Measurements from ENCODE around the gene BORCS8.

BORCS8 gene

DNA sequence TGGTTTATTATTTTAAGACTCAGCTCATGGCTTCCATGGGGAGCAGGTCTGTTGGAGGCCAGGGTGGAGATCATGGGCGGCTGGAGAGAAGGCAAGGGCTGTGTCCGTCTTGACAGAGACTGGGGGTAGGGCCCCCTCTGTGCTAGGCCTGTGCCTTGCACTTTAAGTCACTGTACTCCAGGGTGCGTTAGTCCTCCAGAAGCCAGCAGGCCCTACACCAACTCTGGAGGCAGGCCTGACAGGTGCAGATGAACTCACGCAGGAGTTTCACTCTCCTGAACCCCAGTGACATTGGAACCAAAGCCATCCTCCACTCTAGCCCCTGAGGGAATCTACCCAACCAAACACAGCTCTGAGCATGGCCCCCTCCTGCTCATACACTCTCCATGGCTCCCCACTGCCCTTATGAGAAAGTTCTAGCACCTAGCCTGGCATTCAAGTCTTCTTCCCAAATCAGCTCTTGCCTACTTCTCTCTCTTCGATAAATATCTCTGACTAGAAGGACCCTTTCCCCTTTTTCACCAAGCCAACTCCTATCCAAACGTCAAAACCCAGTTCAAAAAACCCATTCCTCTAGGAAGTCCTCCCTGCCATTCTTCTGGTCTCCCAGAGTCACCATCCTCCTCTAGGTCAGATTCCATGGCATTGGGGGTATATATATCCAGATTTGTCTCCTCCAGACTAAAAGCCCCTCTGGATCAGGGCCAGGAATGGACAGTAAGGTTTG, 37.0 kb downstream of the BORCS8 start:
- TF ChIP-seq, protein P1, sequence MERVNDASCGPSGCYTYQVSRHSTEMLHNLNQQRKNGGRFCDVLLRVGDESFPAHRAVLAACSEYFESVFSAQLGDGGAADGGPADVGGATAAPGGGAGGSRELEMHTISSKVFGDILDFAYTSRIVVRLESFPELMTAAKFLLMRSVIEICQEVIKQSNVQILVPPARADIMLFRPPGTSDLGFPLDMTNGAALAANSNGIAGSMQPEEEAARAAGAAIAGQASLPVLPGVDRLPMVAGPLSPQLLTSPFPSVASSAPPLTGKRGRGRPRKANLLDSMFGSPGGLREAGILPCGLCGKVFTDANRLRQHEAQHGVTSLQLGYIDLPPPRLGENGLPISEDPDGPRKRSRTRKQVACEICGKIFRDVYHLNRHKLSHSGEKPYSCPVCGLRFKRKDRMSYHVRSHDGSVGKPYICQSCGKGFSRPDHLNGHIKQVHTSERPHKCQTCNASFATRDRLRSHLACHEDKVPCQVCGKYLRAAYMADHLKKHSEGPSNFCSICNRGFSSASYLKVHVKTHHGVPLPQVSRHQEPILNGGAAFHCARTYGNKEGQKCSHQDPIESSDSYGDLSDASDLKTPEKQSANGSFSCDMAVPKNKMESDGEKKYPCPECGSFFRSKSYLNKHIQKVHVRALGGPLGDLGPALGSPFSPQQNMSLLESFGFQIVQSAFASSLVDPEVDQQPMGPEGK (CRISPR knock-in tag; IDR thresholded peaks at IDR 0.05; ENCODE audit: borderline replicate concordance): no peak
- peak; percentile 99 for TF ChIP-seq ZFP3 (CRISPR knock-in tag; IDR thresholded peaks at IDR 0.05)
- ATAC-seq: no peak

DNA sequence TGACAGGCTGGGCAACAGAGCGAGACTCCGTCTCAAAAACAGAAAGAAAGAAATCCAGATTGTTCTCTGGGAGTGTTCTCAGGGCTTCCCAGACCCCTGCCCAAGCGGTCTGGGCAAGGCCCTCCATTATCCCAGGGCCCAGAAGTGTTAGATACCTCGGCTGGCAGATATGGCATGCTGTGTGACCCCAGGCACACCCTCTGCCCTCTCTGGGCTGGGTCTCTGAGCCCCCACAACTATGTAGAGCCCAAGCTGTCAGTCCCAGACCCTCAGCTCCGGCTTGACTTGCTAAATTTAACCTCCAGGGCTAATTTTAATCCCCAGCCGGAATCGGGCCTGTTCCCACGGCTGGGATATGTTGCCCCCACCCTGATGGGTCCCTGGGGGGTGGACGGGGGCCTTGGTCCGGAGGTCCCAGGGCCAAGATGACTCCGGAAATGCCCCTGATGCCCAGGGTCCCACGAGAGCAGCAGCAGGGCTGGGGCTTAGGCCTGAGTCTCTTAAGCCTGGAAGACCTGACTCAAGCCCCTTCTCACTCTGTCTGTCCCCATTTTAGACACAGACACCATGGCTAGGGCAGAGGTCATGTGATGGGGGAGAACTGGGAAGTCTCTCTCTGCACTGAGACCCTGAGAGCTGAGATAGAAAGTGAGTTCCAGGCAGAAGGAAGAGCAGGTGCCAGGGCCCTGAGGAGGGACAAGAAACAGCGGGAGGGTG, 39.1 kb downstream of the BORCS8 start:
- no peak for TF ChIP-seq CSDC2 (CRISPR knock-in tag; IDR thresholded peaks at IDR 0.05)
- TF ChIP-seq ARNTL (CRISPR knock-in tag; IDR thresholded peaks at IDR 0.05; ENCODE audit: borderline replicate concordance, low read depth): no peak
- TF ChIP-seq ZFP3 (CRISPR knock-in tag; IDR thresholded peaks at IDR 0.05): no peak
- TF ChIP-seq, protein P2, sequence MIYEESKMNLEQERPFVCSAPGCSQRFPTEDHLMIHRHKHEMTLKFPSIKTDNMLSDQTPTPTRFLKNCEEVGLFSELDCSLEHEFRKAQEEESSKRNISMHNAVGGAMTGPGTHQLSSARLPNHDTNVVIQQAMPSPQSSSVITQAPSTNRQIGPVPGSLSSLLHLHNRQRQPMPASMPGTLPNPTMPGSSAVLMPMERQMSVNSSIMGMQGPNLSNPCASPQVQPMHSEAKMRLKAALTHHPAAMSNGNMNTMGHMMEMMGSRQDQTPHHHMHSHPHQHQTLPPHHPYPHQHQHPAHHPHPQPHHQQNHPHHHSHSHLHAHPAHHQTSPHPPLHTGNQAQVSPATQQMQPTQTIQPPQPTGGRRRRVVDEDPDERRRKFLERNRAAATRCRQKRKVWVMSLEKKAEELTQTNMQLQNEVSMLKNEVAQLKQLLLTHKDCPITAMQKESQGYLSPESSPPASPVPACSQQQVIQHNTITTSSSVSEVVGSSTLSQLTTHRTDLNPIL (CRISPR knock-in tag; IDR thresholded peaks at IDR 0.05; ENCODE audit: low read depth): no peak
- TF ChIP-seq TSHZ2 (CRISPR knock-in tag; IDR thresholded peaks at IDR 0.05): no peak
- no peak for ATAC-seq

GRCh38 chr19:19151418-19151817, 40.5 kb downstream of the BORCS8 start:
- ATAC-seq: no peak
- TF ChIP-seq ZFP3 (CRISPR knock-in tag; IDR thresholded peaks at IDR 0.05) (no peak), ISL1 (CRISPR knock-in tag; IDR thresholded peaks at IDR 0.05) (no peak), POU6F1 (CRISPR knock-in tag; IDR thresholded peaks at IDR 0.05; ENCODE audit: borderline replicate concordance, low read depth) (no peak), SNAI2 (CRISPR knock-in tag; IDR thresholded peaks at IDR 0.05) (no peak), ESRRG (CRISPR knock-in tag; IDR thresholded peaks at IDR 0.05) (no peak), ARNTL (CRISPR knock-in tag; IDR thresholded peaks at IDR 0.05; ENCODE audit: borderline replicate concordance, low read depth) (no peak), ZNF565 (CRISPR knock-in tag; conservative IDR thresholded peaks at IDR 0.05; ENCODE audit: low read depth) (no peak), GLIS3 (CRISPR knock-in tag; IDR thresholded peaks at IDR 0.05) (no peak), ZC3H10 (CRISPR knock-in tag; IDR thresholded peaks at IDR 0.05) (no peak), ZNF70 (CRISPR knock-in tag; IDR thresholded peaks at IDR 0.05) (no peak), CSDC2 (CRISPR knock-in tag; IDR thresholded peaks at IDR 0.05) (no peak), OSR1 (CRISPR knock-in tag; IDR thresholded peaks at IDR 0.05) (no peak), RARB (CRISPR knock-in tag; IDR thresholded peaks at IDR 0.05) (no peak), BACH2 (CRISPR knock-in tag; IDR thresholded peaks at IDR 0.05; ENCODE audit: borderline replicate concordance) (no peak), ZNF8 (CRISPR knock-in tag; IDR thresholded peaks at IDR 0.05) (no peak), PPARA (CRISPR knock-in tag; IDR thresholded peaks at IDR 0.05; ENCODE audit: borderline replicate concordance) (no peak), ZFP30 (CRISPR knock-in tag; IDR thresholded peaks at IDR 0.05) (no peak)
- TF ChIP-seq, protein P2 (CRISPR knock-in tag; IDR thresholded peaks at IDR 0.05; ENCODE audit: low read depth): no peak
- TF ChIP-seq, protein P3, sequence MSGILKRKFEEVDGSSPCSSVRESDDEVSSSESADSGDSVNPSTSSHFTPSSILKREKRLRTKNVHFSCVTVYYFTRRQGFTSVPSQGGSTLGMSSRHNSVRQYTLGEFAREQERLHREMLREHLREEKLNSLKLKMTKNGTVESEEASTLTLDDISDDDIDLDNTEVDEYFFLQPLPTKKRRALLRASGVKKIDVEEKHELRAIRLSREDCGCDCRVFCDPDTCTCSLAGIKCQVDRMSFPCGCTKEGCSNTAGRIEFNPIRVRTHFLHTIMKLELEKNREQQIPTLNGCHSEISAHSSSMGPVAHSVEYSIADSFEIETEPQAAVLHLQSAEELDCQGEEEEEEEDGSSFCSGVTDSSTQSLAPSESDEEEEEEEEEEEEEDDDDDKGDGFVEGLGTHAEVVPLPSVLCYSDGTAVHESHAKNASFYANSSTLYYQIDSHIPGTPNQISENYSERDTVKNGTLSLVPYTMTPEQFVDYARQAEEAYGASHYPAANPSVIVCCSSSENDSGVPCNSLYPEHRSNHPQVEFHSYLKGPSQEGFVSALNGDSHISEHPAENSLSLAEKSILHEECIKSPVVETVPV (CRISPR knock-in tag; IDR thresholded peaks at IDR 0.05): no peak
